Right lobe of liver (tissue), 4 donors: ENCODE data around the gene FRMD4B.

Source experiments
- POLR2A ChIP-seq: fragments of 450-650 bp; IDR thresholded peaks from one replicate; pipeline ENCODE4 v1.6.1; 2017; ENCODE audit warnings: antibody characterized with exemption, mild to moderate bottlenecking
- TF ChIP-seq, protein P1 (sequence below), 4 donors: fragments of 200-600 bp in 3 of 4; fragments of 450-650 bp in 1 of 4; IDR thresholded peaks; one replicate each; pipeline versions ENCODE4 v1.5.1 to v1.8.0; 2016 to 2022; ENCODE audit warnings: antibody characterized with exemption in 4 of 4, mild to moderate bottlenecking in 2 of 4
- donor health status: DM: no; HTN: no; CAD: no.
- donor health status: DM: no; HTN: no; CAD: no.
- donor health status: DM: no; HTN: yes; CAD: no.

DNA sequence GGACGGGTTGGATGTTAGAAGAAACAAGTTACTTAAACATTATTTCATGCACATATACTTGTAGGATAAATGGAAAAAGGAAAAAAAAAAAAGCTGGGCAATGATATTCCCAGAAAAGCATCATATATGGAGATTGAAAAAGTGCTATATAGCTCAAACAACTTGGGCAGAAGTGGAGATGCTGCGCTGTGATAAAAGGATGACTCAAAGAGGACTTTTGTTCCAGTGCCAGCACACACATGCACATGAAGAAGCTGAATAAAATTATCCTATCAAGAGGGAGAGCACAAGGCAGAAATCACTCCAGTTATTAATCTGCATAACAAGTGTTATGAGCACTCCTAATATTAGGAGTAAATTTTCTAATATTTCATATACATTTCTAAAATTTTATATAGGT is 30.9 kb downstream of the FRMD4B start:
- TF ChIP-seq, protein P1, sequence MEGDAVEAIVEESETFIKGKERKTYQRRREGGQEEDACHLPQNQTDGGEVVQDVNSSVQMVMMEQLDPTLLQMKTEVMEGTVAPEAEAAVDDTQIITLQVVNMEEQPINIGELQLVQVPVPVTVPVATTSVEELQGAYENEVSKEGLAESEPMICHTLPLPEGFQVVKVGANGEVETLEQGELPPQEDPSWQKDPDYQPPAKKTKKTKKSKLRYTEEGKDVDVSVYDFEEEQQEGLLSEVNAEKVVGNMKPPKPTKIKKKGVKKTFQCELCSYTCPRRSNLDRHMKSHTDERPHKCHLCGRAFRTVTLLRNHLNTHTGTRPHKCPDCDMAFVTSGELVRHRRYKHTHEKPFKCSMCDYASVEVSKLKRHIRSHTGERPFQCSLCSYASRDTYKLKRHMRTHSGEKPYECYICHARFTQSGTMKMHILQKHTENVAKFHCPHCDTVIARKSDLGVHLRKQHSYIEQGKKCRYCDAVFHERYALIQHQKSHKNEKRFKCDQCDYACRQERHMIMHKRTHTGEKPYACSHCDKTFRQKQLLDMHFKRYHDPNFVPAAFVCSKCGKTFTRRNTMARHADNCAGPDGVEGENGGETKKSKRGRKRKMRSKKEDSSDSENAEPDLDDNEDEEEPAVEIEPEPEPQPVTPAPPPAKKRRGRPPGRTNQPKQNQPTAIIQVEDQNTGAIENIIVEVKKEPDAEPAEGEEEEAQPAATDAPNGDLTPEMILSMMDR (IDR thresholded peaks at IDR 0.05) = no peak
- TF ChIP-seq POLR2A = no peak
